HEK293T (cell line): ENCODE data around the gene CDH8.

Experiments used
- CTCF ChIA-PET: fragments of 350-600 bp; formaldehyde crosslinking; extraction: SDS; loops from one replicate; lab custom pipeline; 2021; ENCODE audit warnings: antibody characterized with exemption, inconsistent platforms; lab: Yijun Ruan, JAX
- POLR2A ChIA-PET: fragments of 350-600 bp; formaldehyde crosslinking; extraction: SDS; loops from one replicate; lab custom pipeline; 2020; ENCODE audit warnings: antibody characterized with exemption, inconsistent platforms; lab: Yijun Ruan, JAX
- DNase-seq: peaks from one replicate; pipeline ENCODE4 v3.0.0; 2012; ENCODE audit warnings: mixed read lengths; ENCODE audit errors: extremely low spot score
- ARNT ChIP-seq: fragments of 450-650 bp; IDR thresholded peaks from 2 replicates; pipeline ENCODE4 v1.6.1; 2017; ENCODE audit warnings: mild to moderate bottlenecking
- BHLHE40 ChIP-seq: fragments of 450-650 bp; IDR thresholded peaks from 2 replicates; pipeline ENCODE4 v1.6.1; 2016; ENCODE audit warnings: mild to moderate bottlenecking, moderate library complexity, borderline replicate concordance
- CTBP1 ChIP-seq: fragments of 450-650 bp; IDR thresholded peaks from 2 replicates; pipeline ENCODE4 v1.6.1; 2016; ENCODE audit warnings: borderline replicate concordance
- ELF4 ChIP-seq: fragments of 450-650 bp; IDR thresholded peaks from 2 replicates; pipeline ENCODE4 v1.6.1; 2017; ENCODE audit warnings: antibody characterized with exemption
- FOXA1 ChIP-seq: fragments of 450-650 bp; IDR thresholded peaks from 2 replicates; pipeline ENCODE4 v1.6.1; 2016; ENCODE audit warnings: mild to moderate bottlenecking
- FOXK2 ChIP-seq: fragments of 450-650 bp; IDR thresholded peaks from 2 replicates; pipeline ENCODE4 v1.6.1; 2016; ENCODE audit warnings: mild to moderate bottlenecking
- FOXM1 ChIP-seq: fragments of 450-650 bp; IDR thresholded peaks from 2 replicates; pipeline ENCODE4 v1.6.1; 2017; ENCODE audit warnings: mild to moderate bottlenecking, borderline replicate concordance
- HDGF ChIP-seq: fragments of 450-650 bp; IDR thresholded peaks from 2 replicates; pipeline ENCODE4 v1.6.1; 2017; ENCODE audit warnings: antibody characterized with exemption, borderline replicate concordance
- L3MBTL2 ChIP-seq: fragments of 450-650 bp; conservative IDR thresholded peaks from 2 replicates; pipeline ENCODE4 v1.6.1; 2016; ENCODE audit warnings: mild to moderate bottlenecking
- LEF1 ChIP-seq: fragments of 450-650 bp; IDR thresholded peaks from 2 replicates; pipeline ENCODE4 v1.6.1; 2017; ENCODE audit warnings: mild to moderate bottlenecking, borderline replicate concordance
- NFRKB ChIP-seq: fragments of 450-650 bp; IDR thresholded peaks from 2 replicates; pipeline ENCODE4 v1.6.1; 2016; ENCODE audit warnings: mild to moderate bottlenecking, moderate library complexity
- PKNOX1 ChIP-seq: fragments of 450-650 bp; IDR thresholded peaks from 2 replicates; pipeline ENCODE4 v1.6.1; 2016
- SP1 ChIP-seq: fragments of 450-650 bp; IDR thresholded peaks from 2 replicates; pipeline ENCODE4 v1.6.1; 2017
- SUZ12 ChIP-seq: fragments of 450-650 bp; IDR thresholded peaks from 2 replicates; pipeline ENCODE4 v1.6.1; 2016; ENCODE audit warnings: mild to moderate bottlenecking
- TARDBP ChIP-seq: fragments of 450-650 bp; IDR thresholded peaks from 2 replicates; pipeline ENCODE4 v1.6.1; 2016
- ZNF384 ChIP-seq: fragments of 450-650 bp; IDR thresholded peaks from 2 replicates; pipeline ENCODE4 v1.6.1; 2016

The CDH8 gene

GRCh38 chr16:62036101-62036801 is at the start of gene CDH8:
TSS of gene CDH8 (minus strand) at chr16:62036438. CDS start at chr16:62021403, 15,035 bp downstream.
- CTCF ChIA-PET: no interaction called here

GRCh38 chr16:62079236-62079635 is 43.0 kb upstream of the CDH8 start:
- TF ChIP-seq NFRKB: no peak
- no peak for TF ChIP-seq SUZ12
- TF ChIP-seq FOXM1: no peak
- TF ChIP-seq ZNF384: no peak
- no peak for DNase-seq
- ChIA-PET CTCF (no interaction called here), POLR2A (no interaction called here)

More at GRCh38 chr16:62036101-62036801, at the start of gene CDH8:
- DNase-seq: no peak
- no peak for TF ChIP-seq FOXK2
- TF ChIP-seq NFRKB: no peak
- TF ChIP-seq FOXA1: no peak
- no peak for TF ChIP-seq HDGF
- no peak for TF ChIP-seq L3MBTL2
- no peak for TF ChIP-seq BHLHE40
- TF ChIP-seq PKNOX1: no peak
- no peak for TF ChIP-seq CTBP1
- POLR2A ChIA-PET: no interaction called here

- TF ChIP-seq PKNOX1 (no peak), BHLHE40 (no peak), FOXM1 (no peak), SUZ12 (no peak), ELF4 (no peak), L3MBTL2 (no peak), FOXK2 (no peak), FOXA1 (no peak), NFRKB (no peak), ARNT (no peak), HDGF (no peak), CTBP1 (no peak), SP1 (no peak), LEF1 (no peak), ZNF384 (no peak)
- POLR2A ChIA-PET: no interaction called here
- CTCF ChIA-PET: interaction anchor here (1.4 kb wide), 1 partner anchor 9 kb away, joined by 4 read pairs; no protein-coding TSS in a partner anchor
- DNase-seq: peak; percentile 8
Measured at GRCh38 chr16:62077998-62078397, 41.8 kb upstream of the CDH8 start.

- CTCF ChIA-PET: no interaction called here
- POLR2A ChIA-PET: no interaction called here
- TF ChIP-seq FOXA1: no peak
- TF ChIP-seq PKNOX1: no peak
- no peak for TF ChIP-seq LEF1
- no peak for TF ChIP-seq FOXK2
- TF ChIP-seq TARDBP: no peak
- no peak for TF ChIP-seq HDGF
- TF ChIP-seq ZNF384: no peak
- TF ChIP-seq SUZ12: no peak
- TF ChIP-seq FOXM1: no peak
- no peak for TF ChIP-seq SP1
- TF ChIP-seq NFRKB: no peak
- no peak for TF ChIP-seq CTBP1
- no peak for TF ChIP-seq BHLHE40
- no peak for TF ChIP-seq ELF4
- no peak for TF ChIP-seq L3MBTL2
- DNase-seq: no peak
Measured at GRCh38 chr16:62076886-62077285, 40.6 kb upstream of the CDH8 start.

- TF ChIP-seq L3MBTL2 (no peak), LEF1 (no peak), ZNF384 (no peak), HDGF (no peak), FOXM1 (no peak), CTBP1 (no peak)
- ChIA-PET POLR2A (no interaction called here), CTCF (interaction anchor here (1.0 kb wide), 1 partner anchor 9 kb away, joined by 4 read pairs; no protein-coding TSS in a partner anchor)
- DNase-seq: peak; percentile 23
Measured at GRCh38 chr16:62068747-62069146, 32.5 kb upstream of the CDH8 start.

- no peak for TF ChIP-seq SP1
- TF ChIP-seq L3MBTL2: no peak
- TF ChIP-seq FOXA1: no peak
- no peak for TF ChIP-seq CTBP1
- no peak for TF ChIP-seq LEF1
- ChIA-PET POLR2A (no interaction called here), CTCF (no interaction called here)
- no peak for DNase-seq
Measured at GRCh38 chr16:62067981-62068380, 31.7 kb upstream of the CDH8 start.

- TF ChIP-seq FOXK2: no peak
- TF ChIP-seq NFRKB: no peak
- no peak for TF ChIP-seq FOXM1
- no peak for TF ChIP-seq CTBP1
- TF ChIP-seq ELF4: no peak
- TF ChIP-seq TARDBP: no peak
- no peak for TF ChIP-seq ZNF384
- TF ChIP-seq FOXA1: no peak
- no peak for TF ChIP-seq PKNOX1
- TF ChIP-seq ARNT: no peak
- no peak for TF ChIP-seq HDGF
- TF ChIP-seq LEF1: no peak
- TF ChIP-seq SP1: no peak
- TF ChIP-seq BHLHE40: no peak
- ChIA-PET POLR2A (no interaction called here), CTCF (no interaction called here)
- no peak for DNase-seq
Measured at GRCh38 chr16:62067182-62067581, 30.9 kb upstream of the CDH8 start.
